Body of pancreas (tissue), 4 donors: Measurements from ENCODE around the gene CCR1. TPM values are rescaled to one million over a fixed set of nuclear protein-coding genes. Genes with fewer than 3 reads are reported as not detected.
A peak's percentile ranks its signal among the peaks of the same experiment; 100 is the strongest.

Experiments used
- ATAC-seq: fragments of 150-250 bp; one replicate; pipeline ENCODE4 v1.9.1; 2016
- DNase-seq, 4 donors: peaks; one replicate each; pipeline ENCODE4 v3.0.0-alpha.2; 2019
- H3K27ac ChIP-seq, 4 donors: fragments of 200-600 bp; sonication (generic); 1 replicate in 3 of 4; 2 replicates in 1 of 4; pipeline versions ENCODE4 v1.5.1 to v1.6.1; 2016 to 2019; ENCODE audit warnings: mild to moderate bottlenecking in 1 of 4, mixed read lengths in 1 of 4, moderate library complexity in 1 of 4
- H3K27me3 ChIP-seq, 2 donors: fragments of 200-600 bp; sonication (generic); one replicate each; pipeline ENCODE4 v1.6.0; 2016; ENCODE audit warnings: mild to moderate bottlenecking in 1 of 2
- H3K36me3 ChIP-seq, 2 donors: fragments of 200-600 bp; sonication (generic); replicated peaks in 1 of 2; 2 replicates each; pipeline ENCODE4 v1.5.1; 2016; ENCODE audit warnings: low read depth in 2 of 2; ENCODE audit not compliant: insufficient read depth in 1 of 2
- H3K4me1 ChIP-seq: fragments of 200-600 bp; sonication (generic); one replicate; pipeline ENCODE4 v1.6.0; 2016
- H3K4me3 ChIP-seq, 2 donors: fragments of 200-600 bp; sonication (generic); 1 replicate in 1 of 2; 2 replicates in 1 of 2; pipeline ENCODE4 v1.5.1; 2016 to 2019
- H3K9me3 ChIP-seq, 3 donors: fragments of 200-600 bp; sonication (generic); 1 replicate in 2 of 3; 2 replicates in 1 of 3; pipeline ENCODE4 v1.5.1; 2016
- POLR2A ChIP-seq, 3 donors: fragments of 450-650 bp; IDR thresholded peaks; one replicate each; pipeline ENCODE4 v1.6.1; 2016; ENCODE audit warnings: antibody characterized with exemption in 3 of 3, mild to moderate bottlenecking in 2 of 3
- WGBS, 2 donors: methylation state at CpG; one replicate each; pipeline ENCODE4 v1.1.5; 2017; 5-methylcytosine and 5-hydroxymethylcytosine counted together
- intact Hi-C: fragments of 100-400 bp; cut with DNase I; formaldehyde crosslinking; loops from one replicate; pipeline ENCODE4 v1.15.1; 2023
- total RNA-seq, 2 donors: library from RNA; depleted of rRNA; stranded (reverse); fragments of >200 nt; gene quantifications; one replicate each; pipeline ENCODE4 v1.1.0, GENCODE V29; 2016
- TF ChIP-seq, protein P1 (sequence below), 7 experiments: fragments of 450-650 bp in 4 of 7; fragments of 200-600 bp in 3 of 7; sonication (generic) in 3 of 7; IDR thresholded peaks; one replicate each; pipeline ENCODE4 v1.5.1; 2016 to 2019; ENCODE audit warnings: antibody characterized with exemption in 7 of 7

Gene CCR1
- total RNA-seq, 2 donors from 2014 or later = 1.8 to 3.0 TPM

DNA sequence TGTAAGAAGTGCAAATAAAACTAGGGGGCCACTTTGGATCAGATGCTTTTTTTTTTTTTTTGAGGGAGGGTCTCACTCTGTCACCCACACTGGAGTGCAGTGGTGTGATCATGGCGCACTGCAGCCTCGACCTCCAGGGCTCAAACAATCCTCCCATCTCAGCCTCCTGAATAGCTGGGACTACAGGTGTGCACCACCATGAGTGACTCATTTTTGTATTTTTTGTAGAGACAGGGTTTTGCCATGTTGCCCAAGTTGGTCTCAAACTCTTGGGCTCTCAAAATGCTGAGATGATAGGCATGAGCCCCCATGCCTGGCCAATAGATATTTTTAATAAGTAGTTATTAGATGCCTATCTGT lies 20.8 kb downstream of the CCR1 start:
- TF ChIP-seq, protein P1, sequence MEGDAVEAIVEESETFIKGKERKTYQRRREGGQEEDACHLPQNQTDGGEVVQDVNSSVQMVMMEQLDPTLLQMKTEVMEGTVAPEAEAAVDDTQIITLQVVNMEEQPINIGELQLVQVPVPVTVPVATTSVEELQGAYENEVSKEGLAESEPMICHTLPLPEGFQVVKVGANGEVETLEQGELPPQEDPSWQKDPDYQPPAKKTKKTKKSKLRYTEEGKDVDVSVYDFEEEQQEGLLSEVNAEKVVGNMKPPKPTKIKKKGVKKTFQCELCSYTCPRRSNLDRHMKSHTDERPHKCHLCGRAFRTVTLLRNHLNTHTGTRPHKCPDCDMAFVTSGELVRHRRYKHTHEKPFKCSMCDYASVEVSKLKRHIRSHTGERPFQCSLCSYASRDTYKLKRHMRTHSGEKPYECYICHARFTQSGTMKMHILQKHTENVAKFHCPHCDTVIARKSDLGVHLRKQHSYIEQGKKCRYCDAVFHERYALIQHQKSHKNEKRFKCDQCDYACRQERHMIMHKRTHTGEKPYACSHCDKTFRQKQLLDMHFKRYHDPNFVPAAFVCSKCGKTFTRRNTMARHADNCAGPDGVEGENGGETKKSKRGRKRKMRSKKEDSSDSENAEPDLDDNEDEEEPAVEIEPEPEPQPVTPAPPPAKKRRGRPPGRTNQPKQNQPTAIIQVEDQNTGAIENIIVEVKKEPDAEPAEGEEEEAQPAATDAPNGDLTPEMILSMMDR (IDR thresholded peaks at IDR 0.05) = no peak
- TF ChIP-seq POLR2A (IDR thresholded peaks at IDR 0.05) = no peak
- Histone ChIP-seq H3K4me3 (no peak overlapping the region), H3K27me3 (no peaks in the 10 kb centered on the region), H3K27ac (no peak overlapping the region), H3K4me1 (no peaks in the 10 kb centered on the region), H3K36me3 (no peaks in the 10 kb centered on the region), H3K9me3 (no peaks in the 10 kb centered on the region)
- ATAC-seq = no peak
- DNase-seq = no peak
- WGBS, 2 donors = 74 to 96% methylated on average over 2 of the region's 2 CpGs
- intact Hi-C loops = no loop called here

DNA sequence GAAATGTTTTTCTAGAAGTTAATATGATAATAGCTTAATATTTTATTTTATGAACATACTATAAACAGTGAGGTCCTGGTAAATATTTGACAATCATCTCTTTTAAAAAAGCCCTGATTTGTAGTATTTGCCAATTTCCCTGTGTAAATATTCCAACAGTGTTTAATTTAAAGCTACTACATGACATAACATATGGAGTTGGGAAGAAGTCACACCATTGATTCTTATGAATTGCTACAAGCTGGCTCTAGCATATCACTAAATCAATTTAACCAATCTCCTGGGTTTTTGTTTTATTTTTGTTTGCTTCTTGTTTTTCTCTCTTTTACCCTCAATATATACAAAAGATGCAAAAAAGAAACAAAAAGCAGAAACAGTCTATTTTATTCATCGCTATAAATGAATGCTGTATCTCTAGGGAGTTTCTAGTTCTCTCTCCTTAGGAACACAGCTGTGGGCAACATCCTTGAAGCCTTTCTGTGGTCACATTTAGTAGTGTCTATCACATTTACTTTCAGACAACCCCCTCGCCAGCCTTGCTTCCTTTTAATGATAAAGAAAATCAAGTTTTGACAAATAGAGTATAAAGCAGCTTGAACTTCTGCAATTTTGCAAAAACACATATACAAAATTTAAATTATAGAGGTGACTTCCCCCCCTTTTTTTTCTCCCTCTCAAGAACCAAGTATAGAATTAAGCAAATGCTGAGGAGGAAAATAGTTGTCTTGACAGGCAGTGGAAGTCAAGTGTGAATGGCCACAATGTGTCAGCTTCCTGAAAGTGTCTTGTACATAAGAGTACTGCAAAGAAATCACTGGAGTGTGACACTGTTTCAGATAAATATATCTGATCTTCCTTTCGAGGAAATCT lies 21.4 kb downstream of the CCR1 start:
- DNase-seq (no peak), ATAC-seq (no peak)
- Histone ChIP-seq H3K4me1 (no peaks in the 10 kb centered on the region), H3K27ac (no peak overlapping the region), H3K27me3 (no peaks in the 10 kb centered on the region), H3K4me3 (no peak overlapping the region), H3K36me3 (no peaks in the 10 kb centered on the region), H3K9me3 (no peaks in the 10 kb centered on the region)
- intact Hi-C loops = no loop called here
- WGBS, 2 donors = 51 to 72% methylated on average over 3 of the region's 3 CpGs
- no peak for TF ChIP-seq POLR2A (IDR thresholded peaks at IDR 0.05)
- TF ChIP-seq, protein P1 (IDR thresholded peaks at IDR 0.05) = no peak

GRCh38 chr3:46184469-46184868 lies 23.6 kb downstream of the CCR1 start:
- H3K27me3 ChIP-seq = no peaks in the 10 kb centered on the region

GRCh38 chr3:46183330-46183729 lies 24.8 kb downstream of the CCR1 start:
- no peak overlapping the region for H3K4me3 ChIP-seq
- intact Hi-C loops = no loop called here
- no peaks in the 10 kb centered on the region for H3K36me3 ChIP-seq
- peak in 1 of 4 donors; percentile 22 for DNase-seq
- ATAC-seq = no peak
- no peaks in the 10 kb centered on the region for H3K9me3 ChIP-seq
- no peak overlapping the region for H3K27ac ChIP-seq
- H3K4me1 ChIP-seq = no peaks in the 10 kb centered on the region
- no peaks in the 10 kb centered on the region for H3K27me3 ChIP-seq
- 76 to 80% methylated on average over 4 to 5 of the region's 5 CpGs for WGBS, 2 donors
- TF ChIP-seq, protein P1 (IDR thresholded peaks at IDR 0.05) = no peak
- TF ChIP-seq POLR2A (IDR thresholded peaks at IDR 0.05) = no peak

More at GRCh38 chr3:46184469-46184868, 23.6 kb downstream of the CCR1 start:
- H3K9me3 ChIP-seq = no peaks in the 10 kb centered on the region
- TF ChIP-seq, protein P1 (IDR thresholded peaks at IDR 0.05) = no peak
- TF ChIP-seq POLR2A (IDR thresholded peaks at IDR 0.05) = no peak
- no peaks in the 10 kb centered on the region for H3K36me3 ChIP-seq
- ATAC-seq (no peak), DNase-seq (no peak)
- H3K27ac ChIP-seq = no peak overlapping the region
- H3K4me3 ChIP-seq = no peak overlapping the region
- WGBS, 2 donors = 40 to 70% methylated on average over 1 of the region's 1 CpG
- intact Hi-C loops = no loop called here
- H3K4me1 ChIP-seq = no peaks in the 10 kb centered on the region
